NCI-H2196 treated with DMSO at 0.1 percent for 48 hours (cell line): ENCODE data around the gene TEPSIN.

ENCODE experiments used
- DNase-seq: peaks from one replicate; lab custom pipeline; 2025; ENCODE audit not compliant: unreplicated experiment; lab: John Stamatoyannopoulos, UW

The TEPSIN gene

GRCh38 chr17:81199482-81199830 is 39.4 kb downstream of the TEPSIN start:
- DNase-seq = no peak

- DNase-seq = no peak
Measured at GRCh38 chr17:81198826-81199481, 39.9 kb downstream of the TEPSIN start.

GRCh38 chr17:81197831-81198490 is 40.9 kb downstream of the TEPSIN start:
- no peak for DNase-seq

GRCh38 chr17:81197409-81197795 is 41.5 kb downstream of the TEPSIN start:
- DNase-seq = no peak

- no peak for DNase-seq
Measured at GRCh38 chr17:81196505-81197408, 42.1 kb downstream of the TEPSIN start.

GRCh38 chr17:81195941-81196495 is 42.8 kb downstream of the TEPSIN start:
- no peak for DNase-seq

GRCh38 chr17:81194941-81195901 is 43.6 kb downstream of the TEPSIN start:
- no peak for DNase-seq

GRCh38 chr17:81194225-81194760 is 44.6 kb downstream of the TEPSIN start:
- DNase-seq = no peak

GRCh38 chr17:81193470-81194224 is 45.2 kb downstream of the TEPSIN start:
- no peak for DNase-seq

- DNase-seq = no peak
Measured at GRCh38 chr17:81193051-81193410, 45.8 kb downstream of the TEPSIN start.

- no peak for DNase-seq
Measured at GRCh38 chr17:81192386-81193050, 46.3 kb downstream of the TEPSIN start.

- DNase-seq = no peak
Measured at GRCh38 chr17:81191646-81192045, 47.2 kb downstream of the TEPSIN start.

- DNase-seq = no peak
Measured at GRCh38 chr17:81191116-81191515, 47.7 kb downstream of the TEPSIN start.

GRCh38 chr17:81190591-81190990 is 48.3 kb downstream of the TEPSIN start:
- DNase-seq = no peak

GRCh38 chr17:81189670-81190530 is 49.0 kb downstream of the TEPSIN start:
- no peak for DNase-seq

GRCh38 chr17:81189016-81189415 is 49.8 kb downstream of the TEPSIN start:
- no peak for DNase-seq

- DNase-seq = no peak
Measured at GRCh38 chr17:81188491-81188840, 50.4 kb downstream of the TEPSIN start.
